T-helper 1 cell treated with Interleukin-12 subunit alpha and Interleukin-12 subunit beta and Interleukin-4 antibody, amounts not matched to agents 30 μg/mL and 1 μg/mL, for 36 hours (primary cell): ENCODE measurements around the gene ZBED5.
A peak's percentile ranks its signal among the peaks of the same experiment; 100 is the strongest.
"Not testable (repeated sequence)": the region's sequence is repeated elsewhere in the genome, so short reads cannot be mapped to it uniquely, and the experiment has no call there.

Experiments
- H3K27ac Mint-ChIP-seq: one replicate; pipeline ENCODE4 v1.8.0; 2021; ENCODE audit warnings: mild to moderate bottlenecking, mixed read lengths
- H3K27me3 Mint-ChIP-seq: one replicate; pipeline ENCODE4 v1.8.0; 2021; ENCODE audit warnings: low read depth, mixed read lengths
- H3K36me3 Mint-ChIP-seq: one replicate; pipeline ENCODE4 v1.8.0; 2021; ENCODE audit warnings: low read depth, mixed read lengths
- H3K4me1 Mint-ChIP-seq: one replicate; pipeline ENCODE4 v1.8.0; 2021; ENCODE audit warnings: low read depth, mixed read lengths
- H3K4me3 Mint-ChIP-seq: one replicate; pipeline ENCODE4 v1.8.0; 2021; ENCODE audit warnings: mild to moderate bottlenecking, moderate library complexity, mixed read lengths
- H3K9me3 Mint-ChIP-seq: one replicate; pipeline ENCODE4 v1.8.0; 2021; ENCODE audit warnings: mixed read lengths

ZBED5 gene

DNA sequence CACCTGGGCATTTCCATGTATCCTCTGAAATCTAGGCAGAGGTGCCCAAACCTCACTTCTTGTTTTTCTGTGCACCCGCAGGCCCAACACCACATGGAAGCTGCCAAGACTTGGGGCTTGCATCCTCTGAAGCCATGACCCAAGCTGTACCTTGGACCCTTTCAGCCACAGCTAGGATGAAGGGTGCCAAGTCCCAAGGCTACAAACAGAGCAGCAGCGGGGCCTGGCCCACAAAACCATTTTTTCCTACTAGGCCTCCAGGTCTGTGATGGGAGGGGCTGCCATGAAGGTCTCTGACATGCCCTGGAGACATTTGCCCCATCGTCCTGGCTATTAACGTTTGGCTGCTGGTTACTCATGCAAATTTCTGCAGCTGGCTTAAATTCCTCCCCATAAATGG, 28.7 kb downstream of the ZBED5 start:
- no peak overlapping the region for H3K27ac Mint-ChIP-seq
- peaks cover 18% of the 10 kb centered on the region for H3K36me3 Mint-ChIP-seq
- H3K27me3 Mint-ChIP-seq: no peaks in the 10 kb centered on the region
- no peak overlapping the region for H3K4me3 Mint-ChIP-seq
- H3K4me1 Mint-ChIP-seq: peaks cover 7% of the 10 kb centered on the region
- H3K9me3 Mint-ChIP-seq: no peaks in the 10 kb centered on the region

DNA sequence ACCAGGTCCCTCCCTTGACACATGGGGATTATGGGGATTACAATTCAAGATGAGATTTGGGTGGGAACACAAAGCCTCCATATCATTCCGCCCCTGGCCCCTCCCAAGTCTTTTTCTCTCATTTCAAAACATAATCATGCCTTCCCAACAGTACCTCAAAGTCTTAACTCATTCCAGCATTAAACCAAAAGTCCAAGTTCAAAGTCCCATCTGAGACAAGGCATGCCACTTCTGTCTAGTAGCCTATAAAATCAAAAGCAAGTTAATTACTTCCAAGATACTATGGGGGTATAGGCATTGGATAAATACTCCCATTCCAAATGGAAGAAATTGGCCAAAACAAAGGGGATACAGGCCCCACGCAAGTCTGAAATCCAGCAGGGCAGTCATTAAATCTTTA, 29.5 kb downstream of the ZBED5 start:
- H3K4me1 Mint-ChIP-seq: peaks cover 7% of the 10 kb centered on the region
- H3K36me3 Mint-ChIP-seq: peaks cover 18% of the 10 kb centered on the region
- no peak overlapping the region for H3K27ac Mint-ChIP-seq
- H3K27me3 Mint-ChIP-seq: no peaks in the 10 kb centered on the region
- no peak overlapping the region for H3K4me3 Mint-ChIP-seq
- H3K9me3 Mint-ChIP-seq: no peaks in the 10 kb centered on the region

DNA sequence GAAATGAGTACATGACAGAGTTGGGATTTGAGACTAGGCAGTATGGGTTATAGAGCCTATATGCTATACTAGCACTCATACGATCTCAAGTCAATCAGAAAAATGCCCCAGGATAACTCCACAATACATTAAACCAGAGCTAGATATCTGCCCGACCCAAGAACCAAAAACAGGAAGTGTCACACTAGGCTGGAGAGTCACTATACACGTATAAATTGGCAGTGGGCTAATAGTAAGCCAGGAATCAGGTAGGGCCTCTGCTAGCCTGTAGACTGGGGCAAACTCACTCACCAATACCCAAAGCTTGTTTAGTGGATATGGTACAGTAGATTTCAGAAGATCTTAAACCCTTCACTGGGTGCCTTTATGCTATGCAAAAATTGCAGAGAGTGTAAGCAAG, 33.0 kb downstream of the ZBED5 start:
- peaks cover 7% of the 10 kb centered on the region for H3K4me1 Mint-ChIP-seq
- no peaks in the 10 kb centered on the region for H3K27me3 Mint-ChIP-seq
- H3K4me3 Mint-ChIP-seq: no peak overlapping the region
- H3K36me3 Mint-ChIP-seq: peaks cover 17% of the 10 kb centered on the region
- no peaks in the 10 kb centered on the region for H3K9me3 Mint-ChIP-seq
- H3K27ac Mint-ChIP-seq: no peak overlapping the region

DNA sequence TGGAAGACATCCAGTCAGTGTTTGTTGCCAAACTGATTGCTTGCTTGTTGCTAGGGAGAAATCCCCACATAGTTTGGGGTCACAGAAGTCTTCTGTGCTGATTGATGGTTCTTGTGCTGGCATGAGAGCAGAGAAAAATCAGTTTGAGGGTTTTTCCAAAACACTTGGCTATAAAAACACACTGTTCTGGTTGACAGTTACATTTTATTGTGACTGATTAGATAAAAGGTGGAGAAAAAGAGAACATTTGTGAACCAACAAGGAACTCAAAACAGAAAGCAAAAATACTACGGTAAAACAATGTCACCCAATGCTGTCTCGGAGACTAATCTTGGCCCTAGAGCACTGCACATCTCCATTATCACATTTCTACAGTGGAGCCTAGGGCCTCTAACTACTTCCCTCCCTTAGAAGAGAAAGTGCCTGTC, 34.7 kb downstream of the ZBED5 start:
- Mint-ChIP-seq H3K4me3 (no peak overlapping the region), H3K9me3 (no peaks in the 10 kb centered on the region), H3K27me3 (no peaks in the 10 kb centered on the region), H3K36me3 (peaks cover 15% of the 10 kb centered on the region), H3K4me1 (peaks cover 7% of the 10 kb centered on the region), H3K27ac (peak overlapping the region; percentile 72)

DNA sequence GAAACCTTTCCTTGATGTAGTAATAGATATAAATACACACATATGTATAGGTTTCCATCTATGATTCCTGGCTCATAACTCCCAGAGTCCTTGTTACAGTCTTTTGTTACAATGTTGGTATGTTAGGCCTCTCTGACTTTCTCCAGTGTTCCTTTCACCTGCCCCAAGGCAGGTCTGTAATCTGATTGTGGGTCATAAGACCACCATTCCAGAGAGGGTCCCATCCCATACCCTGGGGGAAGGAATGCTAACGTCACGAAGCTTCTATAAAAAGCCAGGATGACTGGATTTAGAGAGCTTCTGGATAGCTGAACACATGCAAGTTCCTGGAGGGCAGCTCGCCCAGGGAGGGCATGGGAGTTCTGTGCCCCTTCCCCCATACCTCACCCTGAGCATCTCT, 35.4 kb downstream of the ZBED5 start:
- H3K4me3 Mint-ChIP-seq, H3K27me3 Mint-ChIP-seq, H3K9me3 Mint-ChIP-seq, H3K4me1 Mint-ChIP-seq, H3K27ac Mint-ChIP-seq: not testable (repeated sequence)
- peaks cover 13% of the 10 kb centered on the region for H3K36me3 Mint-ChIP-seq

DNA sequence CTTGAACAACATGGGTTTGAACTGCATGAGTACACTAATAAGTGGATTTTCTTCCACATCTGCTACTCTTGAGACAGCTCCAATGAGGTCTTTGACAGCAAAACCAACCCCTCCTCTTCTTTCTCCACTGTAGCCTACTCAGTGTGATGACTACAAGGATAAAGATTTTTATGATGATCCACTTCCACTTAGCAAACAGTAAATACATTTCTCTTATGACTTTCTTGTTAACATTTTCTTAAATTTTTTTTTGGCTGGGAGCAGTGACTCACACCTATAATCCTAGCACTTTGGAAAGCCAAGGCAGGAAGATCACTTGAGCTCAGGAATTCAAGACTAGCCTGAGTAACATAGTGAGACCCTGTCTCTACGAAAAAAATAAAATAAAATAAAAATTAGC, 39.3 kb downstream of the ZBED5 start:
- Mint-ChIP-seq H3K36me3 (peaks cover 4% of the 10 kb centered on the region), H3K27ac (no peak overlapping the region), H3K27me3 (peaks cover 13% of the 10 kb centered on the region), H3K4me3 (no peak overlapping the region), H3K9me3 (no peaks in the 10 kb centered on the region), H3K4me1 (no peaks in the 10 kb centered on the region)

DNA sequence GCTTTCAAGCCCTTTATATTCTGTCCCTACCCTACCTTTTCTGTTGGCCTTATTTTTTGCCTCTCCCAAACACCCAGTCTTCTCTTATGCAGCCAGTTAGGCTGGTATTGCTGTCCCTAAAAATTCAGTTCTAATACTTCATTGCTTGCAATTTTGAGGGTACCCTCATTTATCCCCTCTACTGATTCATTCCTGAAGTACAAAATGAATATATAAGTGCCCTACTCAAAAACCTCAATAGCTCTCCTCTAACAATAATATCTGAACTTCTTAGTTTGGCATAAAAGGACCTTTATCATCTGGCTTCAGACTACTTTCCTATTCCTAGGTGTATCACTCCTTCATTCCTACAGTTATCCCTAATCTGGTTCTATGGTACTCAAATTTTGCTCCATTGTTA, 43.9 kb downstream of the ZBED5 start:
- H3K36me3 Mint-ChIP-seq: peaks cover 4% of the 10 kb centered on the region

DNA sequence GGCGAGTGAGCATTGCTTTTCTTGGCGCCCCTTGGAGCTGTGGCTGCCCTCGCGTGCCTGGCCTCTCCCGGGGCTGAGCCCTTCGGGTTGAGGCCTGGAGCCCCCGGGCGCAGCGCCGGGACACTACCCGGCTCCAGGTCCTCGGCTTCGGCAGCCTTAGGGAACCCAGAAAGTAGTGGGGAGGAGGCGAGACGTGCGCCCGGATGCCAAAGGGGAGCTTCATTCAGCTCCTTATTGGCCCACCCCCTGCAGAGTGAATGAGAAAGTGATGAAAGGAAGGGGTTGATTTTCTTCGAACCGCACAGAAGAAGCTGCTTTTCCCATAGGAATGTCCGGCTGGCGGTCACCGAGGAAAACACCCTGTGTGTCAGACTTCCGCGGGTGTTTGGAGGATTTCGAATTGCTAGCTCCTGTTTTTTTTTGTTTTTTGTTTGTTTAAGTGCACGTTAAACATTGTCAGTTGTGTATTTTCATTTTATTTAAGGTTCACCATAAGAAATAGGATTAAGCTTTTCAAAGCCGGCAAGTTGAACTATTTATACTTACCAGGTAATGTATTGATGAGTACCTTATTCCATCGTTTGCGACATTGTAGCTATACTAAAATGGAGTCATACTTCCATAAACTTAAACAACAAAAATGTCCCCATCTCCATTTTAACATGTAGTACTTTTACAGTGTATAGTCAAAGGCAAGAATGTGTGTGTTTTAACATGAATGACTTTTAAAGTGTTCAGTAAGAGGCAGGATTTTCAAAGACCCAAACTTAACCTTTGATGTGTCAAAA, 48.3 kb downstream of the ZBED5 start:
- H3K27me3 Mint-ChIP-seq: peaks cover 8% of the 10 kb centered on the region
- H3K4me1 Mint-ChIP-seq: peaks cover 30% of the 10 kb centered on the region
- peak overlapping the region; percentile 96 for H3K27ac Mint-ChIP-seq
- peaks cover 38% of the 10 kb centered on the region for H3K36me3 Mint-ChIP-seq
- H3K9me3 Mint-ChIP-seq: no peaks in the 10 kb centered on the region
- H3K4me3 Mint-ChIP-seq: peak overlapping the region; percentile 95

More for the DNA sequence above, 43.9 kb downstream of the ZBED5 start:
- Mint-ChIP-seq H3K9me3 (no peaks in the 10 kb centered on the region), H3K27me3 (peaks cover 20% of the 10 kb centered on the region), H3K27ac (no peak overlapping the region), H3K4me3 (no peak overlapping the region), H3K4me1 (peaks cover 9% of the 10 kb centered on the region)

DNA sequence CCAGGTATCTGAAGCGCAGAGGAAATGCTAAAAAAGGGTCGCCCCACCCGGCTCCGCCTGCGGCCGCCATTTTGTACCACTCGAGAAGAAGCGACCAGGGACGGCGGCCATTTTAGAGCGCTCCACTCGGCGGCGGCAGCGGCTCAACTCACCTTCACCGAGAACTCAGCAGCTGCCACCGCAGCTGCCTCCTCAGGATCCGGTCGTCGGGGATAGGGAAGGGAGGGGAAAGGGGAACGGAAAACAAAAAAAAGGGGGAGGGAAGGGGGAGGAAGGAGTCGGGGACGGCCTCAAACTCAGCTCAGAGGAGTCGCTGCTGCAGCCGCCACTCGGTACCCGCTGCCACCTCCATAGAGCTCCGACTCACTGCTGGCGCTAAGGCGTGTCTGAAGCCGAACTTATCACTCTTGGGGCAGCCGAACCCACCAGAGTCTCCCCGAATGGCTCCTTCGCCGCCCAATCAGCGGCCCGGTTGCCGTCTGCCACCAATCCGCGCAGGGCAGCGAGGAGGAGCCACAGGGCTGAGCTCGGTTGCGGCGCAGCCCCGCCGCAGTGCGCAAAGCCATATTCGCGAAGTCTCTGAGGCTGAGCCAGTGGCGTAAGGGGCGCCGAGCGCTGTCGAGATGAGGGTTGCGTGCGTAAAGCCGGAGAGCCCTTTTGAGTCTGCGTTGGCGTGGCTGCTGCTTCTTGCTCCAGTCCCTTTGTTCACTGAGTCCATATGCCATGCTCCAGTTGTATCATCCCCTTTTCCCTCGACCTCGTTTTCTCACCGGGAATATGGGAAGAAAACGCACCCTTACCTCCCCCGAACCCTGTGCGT, 49.1 kb downstream of the ZBED5 start, which contains the start of gene EIF4G2:
EIF4G2 (minus strand) TSS at position 374 of the 820 bp plus-strand sequence.
- no peaks in the 10 kb centered on the region for H3K9me3 Mint-ChIP-seq
- H3K36me3 Mint-ChIP-seq: peaks cover 45% of the 10 kb centered on the region
- peak within 1 kb of the TSS; percentile 96 for H3K27ac Mint-ChIP-seq
- H3K27me3 Mint-ChIP-seq: peaks cover 8% of the 10 kb centered on the region
- peaks cover 35% of the 10 kb centered on the region for H3K4me1 Mint-ChIP-seq
- H3K4me3 Mint-ChIP-seq: peak within 1 kb of the TSS; percentile 95

DNA sequence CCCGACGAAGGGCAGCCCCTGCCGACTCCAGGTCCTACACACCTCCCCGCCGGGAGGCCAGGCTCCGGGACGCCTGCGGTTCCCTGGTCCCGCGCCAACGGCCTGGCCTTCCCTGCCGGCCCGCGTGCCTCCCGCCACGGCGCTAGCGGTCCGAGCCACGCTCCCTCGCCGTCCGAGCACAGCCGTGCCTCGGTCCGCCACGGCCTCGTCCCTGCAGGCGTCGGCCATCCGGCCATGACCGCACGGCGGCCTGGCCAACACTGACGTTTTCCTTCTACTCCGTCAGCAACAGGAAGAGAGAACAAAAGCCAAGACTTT, 49.7 kb downstream of the ZBED5 start:
- Mint-ChIP-seq H3K4me3 (peak overlapping the region; percentile 95), H3K4me1 (peaks cover 40% of the 10 kb centered on the region), H3K36me3 (peaks cover 50% of the 10 kb centered on the region), H3K27ac (peak overlapping the region; percentile 96), H3K9me3 (no peaks in the 10 kb centered on the region), H3K27me3 (peaks cover 8% of the 10 kb centered on the region)

DNA sequence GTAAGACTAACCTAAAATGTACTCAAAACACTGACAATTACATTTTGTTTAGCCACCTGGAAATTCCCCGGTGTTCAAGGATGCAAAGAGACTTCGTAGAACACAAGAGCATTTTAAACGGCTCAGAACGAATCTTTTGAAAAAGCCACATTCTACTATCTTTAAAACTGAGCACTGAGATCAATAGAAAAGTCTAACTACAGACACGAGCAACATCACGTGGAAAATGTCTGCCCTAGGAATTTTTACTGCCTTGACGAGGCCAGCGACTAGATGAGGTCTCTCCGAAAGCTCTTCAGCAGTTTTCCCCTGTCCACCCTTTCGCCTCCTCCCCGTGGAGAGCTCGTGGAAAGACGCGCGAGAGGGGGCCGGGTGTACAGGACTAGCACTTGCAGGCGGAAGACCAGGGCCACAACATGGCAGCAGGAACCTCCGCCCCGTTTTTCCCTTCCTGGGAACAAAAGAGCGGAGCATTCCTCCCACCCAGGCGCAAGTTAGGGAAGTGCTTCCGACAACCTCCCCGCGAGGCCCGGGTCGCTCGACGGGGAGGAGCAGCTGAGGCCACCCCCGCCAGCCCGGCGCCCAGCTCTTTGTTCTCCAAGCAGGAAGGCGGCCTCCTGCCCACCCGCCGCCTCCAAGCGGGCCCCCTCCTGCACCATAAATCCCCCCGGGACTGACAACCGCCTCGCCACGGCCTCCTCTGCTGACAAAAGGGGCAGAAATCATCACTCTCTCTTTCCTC, 50.2 kb downstream of the ZBED5 start:
- Mint-ChIP-seq H3K27me3 (peaks cover 8% of the 10 kb centered on the region), H3K4me1 (peaks cover 40% of the 10 kb centered on the region), H3K27ac (peak overlapping the region; percentile 96), H3K9me3 (no peaks in the 10 kb centered on the region), H3K4me3 (peak overlapping the region; percentile 95), H3K36me3 (peaks cover 49% of the 10 kb centered on the region)

DNA sequence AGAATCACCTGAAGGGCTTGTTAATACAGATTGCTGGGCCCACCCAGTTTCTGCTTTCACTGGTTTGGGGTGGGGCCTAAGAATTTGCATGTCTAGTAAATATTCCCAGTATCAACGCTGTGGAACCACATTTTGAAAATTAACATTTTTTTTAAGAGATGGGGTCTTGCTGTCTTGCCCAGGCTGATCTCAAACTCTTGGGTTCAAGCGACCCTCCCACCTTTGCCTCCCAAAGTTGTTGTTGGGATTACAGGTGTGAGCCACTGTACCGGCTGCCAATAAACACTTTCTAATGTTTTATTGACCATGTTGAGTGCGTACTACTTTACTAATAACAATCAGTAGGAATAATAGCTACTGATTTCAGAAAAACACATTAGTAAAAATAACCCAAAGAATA, 51.6 kb downstream of the ZBED5 start:
- H3K27me3 Mint-ChIP-seq: no peaks in the 10 kb centered on the region
- no peak overlapping the region for H3K27ac Mint-ChIP-seq
- peak overlapping the region; percentile 95 for H3K4me3 Mint-ChIP-seq
- peaks cover 47% of the 10 kb centered on the region for H3K4me1 Mint-ChIP-seq
- peaks cover 56% of the 10 kb centered on the region for H3K36me3 Mint-ChIP-seq
- H3K9me3 Mint-ChIP-seq: no peaks in the 10 kb centered on the region

DNA sequence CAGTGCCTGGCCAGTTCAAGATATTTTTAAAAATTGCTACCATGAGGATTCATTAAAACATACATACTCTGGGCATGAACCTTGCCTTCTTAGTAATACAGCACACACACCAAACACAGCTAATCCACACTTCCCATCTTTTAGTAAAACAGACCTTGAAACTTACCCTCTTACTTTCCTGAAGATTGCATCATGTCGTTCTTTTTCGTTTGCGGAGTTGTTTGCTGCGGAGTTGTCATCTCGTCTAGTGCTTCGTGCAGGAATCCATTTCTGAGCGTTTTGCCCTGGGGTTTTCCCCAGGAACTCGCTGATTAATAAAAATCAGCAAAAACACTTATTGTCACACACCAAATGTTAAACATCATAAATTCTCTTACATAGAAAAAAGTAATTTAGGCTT, 52.1 kb downstream of the ZBED5 start:
- Mint-ChIP-seq H3K27me3 (no peaks in the 10 kb centered on the region), H3K4me1 (peaks cover 51% of the 10 kb centered on the region), H3K9me3 (no peaks in the 10 kb centered on the region), H3K27ac (no peak overlapping the region), H3K36me3 (peaks cover 61% of the 10 kb centered on the region), H3K4me3 (peak overlapping the region; percentile 4)

DNA sequence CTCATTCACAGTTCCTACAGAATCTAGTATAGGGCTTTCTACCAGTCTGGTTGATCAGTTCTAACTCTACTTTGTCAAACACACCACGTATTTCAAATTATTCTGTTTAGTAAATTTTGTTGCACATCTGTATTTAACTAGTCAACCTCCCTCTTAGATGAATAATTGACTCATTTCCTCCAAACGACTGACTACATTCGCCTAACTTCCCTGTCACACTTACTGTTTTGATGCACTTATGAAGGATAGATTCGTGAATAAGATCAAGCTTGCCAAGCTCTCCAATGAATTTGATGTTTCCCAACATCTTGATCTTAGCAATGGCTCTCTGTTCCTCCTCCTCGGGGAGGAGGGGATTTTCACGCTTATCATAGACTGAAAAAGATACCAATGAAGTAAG, 54.2 kb downstream of the ZBED5 start:
- Mint-ChIP-seq H3K36me3 (peaks cover 80% of the 10 kb centered on the region), H3K27ac (peak overlapping the region; percentile 22), H3K4me3 (no peak overlapping the region), H3K27me3 (no peaks in the 10 kb centered on the region), H3K9me3 (no peaks in the 10 kb centered on the region), H3K4me1 (peaks cover 60% of the 10 kb centered on the region)
